ENCODE measurements around the gene CCDC146.

GRCh38 chr7:77200542-77200941, 78.1 kb downstream of the CCDC146 start:
- TF ChIP-seq CTCF (conservative IDR thresholded peaks at IDR 0.05 in 1 of 2, IDR thresholded peaks at IDR 0.05 in 1 of 2; ENCODE audit: extremely low read depth in 1 of 2, insufficient read depth in 1 of 2, low read depth in 1 of 2, low read length in 2 of 2), result no peak
- TF ChIP-seq EZH2 (IDR thresholded peaks at IDR 0.05; ENCODE audit: borderline replicate concordance, low read length), result no peak
